GM23248 (cell line): ENCODE results near the gene FBXO38. TPM values are rescaled to one million over a fixed set of nuclear protein-coding genes. Genes with fewer than 3 reads are reported as not detected.

Experiments used
- DNase-seq: peaks from one replicate; pipeline ENCODE4 v3.0.0-alpha.2; 2015
- H2AFZ ChIP-seq: fragments of 200-600 bp; sonication (generic); 2 replicates; pipeline ENCODE4 v1.6.1; 2016; ENCODE audit warnings: antibody characterized with exemption
- H3F3A ChIP-seq: fragments of 200-600 bp; sonication (generic); 2 replicates; pipeline ENCODE4 v1.6.1; 2016; ENCODE audit warnings: mild to moderate bottlenecking, antibody characterized with exemption, mixed run types; ENCODE audit not compliant: insufficient read depth
- H3K27ac ChIP-seq: fragments of 200-600 bp; sonication (generic); 2 replicates; pipeline ENCODE4 v1.5.1; 2016; ENCODE audit warnings: mild to moderate bottlenecking
- H3K27me3 ChIP-seq: fragments of 200-600 bp; sonication (generic); replicated peaks from 2 replicates; pipeline ENCODE4 v1.6.1; 2016; ENCODE audit warnings: mild to moderate bottlenecking; ENCODE audit not compliant: insufficient read depth
- H3K36me3 ChIP-seq: fragments of 200-600 bp; sonication (generic); 2 replicates; pipeline ENCODE4 v1.6.1; 2016; ENCODE audit warnings: low read depth, mild to moderate bottlenecking
- H3K4me1 ChIP-seq: fragments of 200-600 bp; sonication (generic); 2 replicates; pipeline ENCODE4 v1.6.1; 2016; ENCODE audit warnings: mild to moderate bottlenecking; ENCODE audit not compliant: insufficient read depth
- H3K4me2 ChIP-seq: fragments of 200-600 bp; sonication (generic); one replicate; pipeline ENCODE4 v1.6.1; 2016; ENCODE audit warnings: mild to moderate bottlenecking; ENCODE audit not compliant: unreplicated experiment
- H3K4me3 ChIP-seq: fragments of 200-600 bp; sonication (generic); 2 replicates; pipeline ENCODE4 v1.5.1; 2016; ENCODE audit warnings: mild to moderate bottlenecking
- H3K79me2 ChIP-seq: fragments of 200-600 bp; sonication (generic); 2 replicates; pipeline ENCODE4 v1.6.1; 2016; ENCODE audit warnings: mild to moderate bottlenecking; ENCODE audit not compliant: insufficient read depth
- H3K9ac ChIP-seq: fragments of 200-600 bp; sonication (generic); 2 replicates; pipeline ENCODE4 v1.6.1; 2016; ENCODE audit warnings: mild to moderate bottlenecking
- H3K9me2 ChIP-seq: fragments of 200-600 bp; sonication (generic); 2 replicates; pipeline ENCODE4 v1.6.1; 2016; ENCODE audit warnings: mixed run types, mild to moderate bottlenecking, moderate library complexity; ENCODE audit not compliant: insufficient read depth
- H3K9me3 ChIP-seq: fragments of 200-600 bp; sonication (generic); one replicate; pipeline ENCODE4 v1.6.1; 2017; ENCODE audit warnings: low read depth
- H4K20me1 ChIP-seq: fragments of 200-600 bp; sonication (generic); 2 replicates; pipeline ENCODE4 v1.6.0; 2016; ENCODE audit not compliant: insufficient read depth
- EZH2 ChIP-seq: fragments of 200-600 bp; sonication (generic); IDR thresholded peaks from 2 replicates; pipeline ENCODE4 v1.6.1; 2018; ENCODE audit warnings: antibody characterized with exemption, mild to moderate bottlenecking; ENCODE audit not compliant: insufficient read depth, poor library complexity, severe bottlenecking
- EZH2phosphoT487 ChIP-seq: fragments of 200-600 bp; sonication (generic); IDR thresholded peaks from 2 replicates; pipeline ENCODE4 v1.6.1; 2018; ENCODE audit warnings: antibody characterized with exemption, moderate library complexity, mild to moderate bottlenecking, low read depth; ENCODE audit not compliant: insufficient read depth
- WGBS, 2 experiments: methylation state at CpG; one replicate each; pipeline ENCODE4 v1.1.6; 2015 to 2017; ENCODE audit warnings: low lambda C conversion rate in 2 of 2, low coverage in 1 of 2; ENCODE audit errors: missing lambda C conversion rate in 2 of 2; 5-methylcytosine and 5-hydroxymethylcytosine counted together
- in situ Hi-C: fragments of 300-500 bp; cut with MboI; formaldehyde crosslinking; loops from 2 replicates; pipeline ENCODE4 v1.15.0; 2020
- polyA plus RNA-seq: library from polyadenylated mRNA; unstranded; fragments of >200 nt; fragmentation: Nextera tagmentation; extraction: Ambion mirVana; gene quantifications from 2 replicates; pipeline ENCODE4 v1.2.1, GENCODE V29; 2016
- total RNA-seq: library from RNA; depleted of rRNA; stranded (reverse); fragments of >200 nt; shearing (Covaris generic); gene quantifications from 2 replicates; pipeline ENCODE4 v1.2.3, GENCODE V29; 2014

FBXO38 gene
- total and polyA plus RNA-seq, 2 experiments from 2014 or later = 16.7 to 55.3 TPM

DNA sequence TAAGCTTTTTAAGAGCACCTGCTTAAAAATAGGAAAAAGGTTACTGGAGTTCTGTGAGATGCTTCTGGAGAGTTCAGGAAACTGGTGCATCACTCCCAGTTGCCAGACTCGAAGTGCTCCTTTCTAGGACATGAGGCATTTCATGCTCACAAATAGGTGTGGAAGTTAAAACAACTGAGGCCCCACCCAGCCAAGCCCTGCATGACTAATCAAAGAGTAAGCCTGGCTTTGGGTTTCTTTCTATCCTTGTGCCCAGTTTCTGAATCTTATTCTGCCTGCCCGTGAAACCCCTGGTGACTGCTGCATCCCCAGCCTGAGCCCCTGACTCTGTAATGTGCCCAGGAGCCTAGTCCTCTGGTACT, 40.7 kb upstream of the FBXO38 start:
- Histone ChIP-seq H3K9ac (no peak overlapping the region), H3K4me2 (no peak overlapping the region), H3K9me3 (no peaks in the 10 kb centered on the region), H3K36me3 (no peaks in the 10 kb centered on the region), H3K9me2 (no peaks in the 10 kb centered on the region), H3K79me2 (no peaks in the 10 kb centered on the region), H4K20me1 (no peaks in the 10 kb centered on the region), H3K27ac (no peak overlapping the region), H3K4me3 (no peak overlapping the region), H2AFZ (no peak overlapping the region), H3K4me1 (no peaks in the 10 kb centered on the region), H3F3A (no peaks in the 10 kb centered on the region), H3K27me3 (no peaks in the 10 kb centered on the region)
- in situ Hi-C loops = no loop called here
- DNase-seq = no peak
- 57 to 64% methylated on average over 2 of the region's 2 CpGs for WGBS, 2 experiments
- no peak for TF ChIP-seq EZH2
- no peak for TF ChIP-seq EZH2phosphoT487

DNA sequence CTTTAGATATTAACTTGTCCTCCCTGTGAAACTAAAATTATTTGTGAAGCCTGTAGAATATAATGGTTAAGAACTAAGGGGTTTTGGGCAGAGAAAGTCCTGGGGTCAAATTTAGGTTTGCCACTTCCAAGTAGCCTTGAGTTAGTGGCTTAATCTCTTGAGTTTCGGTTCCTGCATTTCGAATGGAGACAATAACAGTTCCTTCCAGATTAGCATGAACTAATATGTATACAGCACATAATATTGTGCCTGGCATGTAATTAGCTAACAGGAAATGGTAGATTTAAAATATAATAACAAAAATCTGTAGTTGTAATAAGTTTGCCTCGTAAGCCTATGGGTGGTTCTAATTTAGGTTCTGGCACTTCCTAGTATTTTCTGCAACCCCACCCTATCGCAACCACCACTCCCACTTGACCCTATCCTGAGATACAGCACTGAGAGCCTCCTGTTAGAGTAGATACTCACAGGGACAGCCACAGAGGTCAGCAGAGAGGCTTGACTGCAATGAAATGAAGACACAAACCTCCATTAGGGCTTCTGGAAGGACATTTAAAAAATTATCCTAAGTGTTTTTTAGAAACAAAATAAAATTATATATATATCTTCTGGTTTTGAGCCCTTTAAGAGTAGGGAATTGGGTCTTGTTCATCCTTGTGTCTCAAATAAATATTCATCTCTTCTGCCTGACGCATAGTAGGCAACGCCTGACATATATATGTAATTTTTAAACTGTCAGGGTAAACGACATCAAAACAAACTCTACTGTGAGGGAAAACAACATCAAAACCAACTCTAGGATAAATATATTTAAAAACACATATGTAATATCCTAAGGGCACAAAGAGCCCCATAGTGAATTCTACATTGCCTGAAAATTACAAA, 39.9 kb upstream of the FBXO38 start:
- H3K9me2 ChIP-seq = no peaks in the 10 kb centered on the region
- H3K4me2 ChIP-seq = no peak overlapping the region
- H3K36me3 ChIP-seq = no peaks in the 10 kb centered on the region
- in situ Hi-C loops = no loop called here
- H3K9ac ChIP-seq = no peak overlapping the region
- no peaks in the 10 kb centered on the region for H4K20me1 ChIP-seq
- no peaks in the 10 kb centered on the region for H3F3A ChIP-seq
- 12 to 14% methylated on average over 7 of the region's 7 CpGs for WGBS, 2 experiments
- H3K27me3 ChIP-seq = no peaks in the 10 kb centered on the region
- H3K27ac ChIP-seq = no peak overlapping the region
- no peaks in the 10 kb centered on the region for H3K4me1 ChIP-seq
- no peak overlapping the region for H3K4me3 ChIP-seq
- no peaks in the 10 kb centered on the region for H3K79me2 ChIP-seq
- DNase-seq = no peak
- no peak overlapping the region for H2AFZ ChIP-seq
- no peaks in the 10 kb centered on the region for H3K9me3 ChIP-seq
- TF ChIP-seq EZH2 (no peak), EZH2phosphoT487 (no peak)

DNA sequence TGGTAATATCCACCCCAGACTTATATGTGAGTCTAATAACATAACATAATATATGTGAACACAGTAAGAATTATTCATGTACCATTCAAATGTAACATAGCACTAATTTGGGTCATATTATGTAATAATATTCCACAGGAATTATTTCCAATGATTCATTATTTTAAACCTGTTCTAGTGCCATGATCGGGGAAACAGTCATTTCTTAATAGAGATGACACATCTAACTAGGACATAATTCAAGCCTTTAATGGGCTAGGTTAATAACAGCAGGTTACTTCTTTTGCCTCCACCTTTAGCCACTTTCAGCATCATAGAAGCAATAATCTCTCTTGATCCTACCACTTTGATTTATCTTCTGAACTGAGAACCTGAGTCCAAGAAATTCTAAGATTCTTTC, 36.1 kb upstream of the FBXO38 start:
- no peak overlapping the region for H2AFZ ChIP-seq
- H3K9me2 ChIP-seq = no peaks in the 10 kb centered on the region
- no peak overlapping the region for H3K9ac ChIP-seq
- H3K4me1 ChIP-seq = no peaks in the 10 kb centered on the region
- H4K20me1 ChIP-seq = no peaks in the 10 kb centered on the region
- no peaks in the 10 kb centered on the region for H3F3A ChIP-seq
- H3K79me2 ChIP-seq = no peaks in the 10 kb centered on the region
- no peaks in the 10 kb centered on the region for H3K27me3 ChIP-seq
- H3K27ac ChIP-seq = no peak overlapping the region
- no peak for TF ChIP-seq EZH2
- no peak for TF ChIP-seq EZH2phosphoT487
- no peak overlapping the region for H3K4me3 ChIP-seq
- DNase-seq = no peak
- in situ Hi-C loops = no loop called here
- 35 to 36% methylated on average over 1 of the region's 1 CpG for WGBS, 2 experiments
- no peak overlapping the region for H3K4me2 ChIP-seq
- no peaks in the 10 kb centered on the region for H3K36me3 ChIP-seq
- no peaks in the 10 kb centered on the region for H3K9me3 ChIP-seq

DNA sequence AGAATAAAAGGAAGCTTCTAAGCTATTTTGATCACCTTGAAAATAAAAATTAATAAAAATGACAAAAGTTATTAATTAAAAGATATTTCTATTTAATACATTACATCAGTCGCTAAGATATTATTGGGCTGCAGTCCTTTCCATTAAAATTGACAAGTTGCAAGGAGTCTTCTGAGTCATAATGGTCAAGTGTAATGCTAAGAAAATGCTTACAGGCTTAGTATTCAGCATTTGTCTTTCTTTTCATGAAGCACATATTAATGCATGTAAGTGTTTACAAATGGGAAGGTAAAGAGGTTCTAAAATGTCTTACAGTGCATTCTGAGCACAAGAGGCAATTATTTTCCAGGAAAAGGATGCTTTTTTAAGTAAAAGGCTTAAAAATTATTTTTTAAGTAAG, 31.1 kb upstream of the FBXO38 start:
- 56 to 72% methylated on average over 1 of the region's 1 CpG for WGBS, 2 experiments

More for the DNA sequence above, 31.1 kb upstream of the FBXO38 start:
- no peak overlapping the region for H3K9ac ChIP-seq
- no peaks in the 10 kb centered on the region for H3K9me2 ChIP-seq
- no peaks in the 10 kb centered on the region for H3K79me2 ChIP-seq
- no peaks in the 10 kb centered on the region for H3K36me3 ChIP-seq
- no peaks in the 10 kb centered on the region for H3K27me3 ChIP-seq
- H3K4me2 ChIP-seq = no peak overlapping the region
- in situ Hi-C loops = no loop called here
- no peak for TF ChIP-seq EZH2phosphoT487
- no peak for TF ChIP-seq EZH2
- no peak overlapping the region for H3K4me3 ChIP-seq
- no peaks in the 10 kb centered on the region for H3K9me3 ChIP-seq
- no peaks in the 10 kb centered on the region for H3K4me1 ChIP-seq
- no peak overlapping the region for H2AFZ ChIP-seq
- no peaks in the 10 kb centered on the region for H3F3A ChIP-seq
- no peak overlapping the region for H3K27ac ChIP-seq
- H4K20me1 ChIP-seq = no peaks in the 10 kb centered on the region
- DNase-seq = peak; percentile 6
